ENCODE measurements around the gene RAB34. TPM values are rescaled to one million over a fixed set of nuclear protein-coding genes. Genes with fewer than 3 reads are reported as not detected.

The RAB34 gene
- total and polyA plus RNA-seq, 10 donors: 31.4 to 111 (median 53.0) TPM

GRCh38 chr17:28715217-28715616 is 2.5 kb downstream of the RAB34 start:
- no peak overlapping the region for H3K4me3 ChIP-seq

DNA sequence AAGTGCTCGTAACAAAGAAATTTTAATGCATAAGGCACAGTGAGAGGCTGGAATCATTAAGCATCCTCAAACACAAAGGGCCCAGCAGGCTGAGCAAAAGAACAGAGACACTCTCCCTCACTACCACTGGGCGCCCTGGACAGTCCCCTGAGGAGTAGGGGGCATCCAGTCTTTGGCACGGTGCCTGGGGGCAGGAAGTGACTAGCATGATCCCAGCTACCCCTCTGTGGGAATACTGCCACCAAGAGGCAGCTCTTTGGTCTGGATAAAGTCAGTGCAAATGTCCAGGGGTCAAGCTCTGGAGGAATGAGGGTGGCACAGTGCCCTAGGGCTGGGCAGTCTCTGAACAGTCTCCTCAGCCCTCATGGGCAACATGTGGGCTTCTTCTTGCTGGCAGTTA is 3.4 kb downstream of the RAB34 start:
- TF ChIP-seq POLR2AphosphoS5 (IDR thresholded peaks at IDR 0.05) (no peak), CTCF (IDR thresholded peaks at IDR 0.05 in 8 of 11, conservative IDR thresholded peaks at IDR 0.05 in 3 of 11) (no peak), POLR2A (IDR thresholded peaks at IDR 0.05) (no peak)
- Histone ChIP-seq H3K27me3 (replicated peaks in 1 of 7) (peaks cover 0 to 18% (median 11%) of the 10 kb centered on the region in 7 donors), H3K36me3 (peaks cover 0 to 20% (median 8%) of the 10 kb centered on the region in 6 donors), H3K4me3 (no peak overlapping the region), H3K4me1 (peaks cover 20 to 72% (median 55%) of the 10 kb centered on the region in 6 donors), H3K9me3 (no peaks in the 10 kb centered on the region), H3K27ac (no peak overlapping the region)
- DNase-seq: no peak
- intact Hi-C loops (cut with DNase I; ENCODE audit: low total_unique reads): no loop called here
- WGBS, 5 donors: 85 to 97% (median 92%) methylated on average over 2 to 3 of the region's 3 CpGs

More at GRCh38 chr17:28715217-28715616, 2.5 kb downstream of the RAB34 start:
- 94 to 97% (median 96%) methylated on average over 2 of the region's 2 CpGs for WGBS, 5 donors
- peaks cover 0 to 20% (median 8%) of the 10 kb centered on the region in 6 donors for H3K36me3 ChIP-seq
- H3K9me3 ChIP-seq: no peaks in the 10 kb centered on the region
- intact Hi-C loops (cut with DNase I; ENCODE audit: low total_unique reads): no loop called here
- no peak overlapping the region for H3K27ac ChIP-seq
- H3K4me1 ChIP-seq: peaks cover 20 to 69% (median 55%) of the 10 kb centered on the region in 6 donors
- no peak for DNase-seq
- no peak for TF ChIP-seq CTCF (IDR thresholded peaks at IDR 0.05 in 8 of 11, conservative IDR thresholded peaks at IDR 0.05 in 3 of 11)
- TF ChIP-seq POLR2AphosphoS5 (IDR thresholded peaks at IDR 0.05): no peak
- TF ChIP-seq POLR2A (IDR thresholded peaks at IDR 0.05): no peak
- peaks cover 0 to 18% (median 11%) of the 10 kb centered on the region in 7 donors for H3K27me3 ChIP-seq (replicated peaks in 1 of 7)

DNA sequence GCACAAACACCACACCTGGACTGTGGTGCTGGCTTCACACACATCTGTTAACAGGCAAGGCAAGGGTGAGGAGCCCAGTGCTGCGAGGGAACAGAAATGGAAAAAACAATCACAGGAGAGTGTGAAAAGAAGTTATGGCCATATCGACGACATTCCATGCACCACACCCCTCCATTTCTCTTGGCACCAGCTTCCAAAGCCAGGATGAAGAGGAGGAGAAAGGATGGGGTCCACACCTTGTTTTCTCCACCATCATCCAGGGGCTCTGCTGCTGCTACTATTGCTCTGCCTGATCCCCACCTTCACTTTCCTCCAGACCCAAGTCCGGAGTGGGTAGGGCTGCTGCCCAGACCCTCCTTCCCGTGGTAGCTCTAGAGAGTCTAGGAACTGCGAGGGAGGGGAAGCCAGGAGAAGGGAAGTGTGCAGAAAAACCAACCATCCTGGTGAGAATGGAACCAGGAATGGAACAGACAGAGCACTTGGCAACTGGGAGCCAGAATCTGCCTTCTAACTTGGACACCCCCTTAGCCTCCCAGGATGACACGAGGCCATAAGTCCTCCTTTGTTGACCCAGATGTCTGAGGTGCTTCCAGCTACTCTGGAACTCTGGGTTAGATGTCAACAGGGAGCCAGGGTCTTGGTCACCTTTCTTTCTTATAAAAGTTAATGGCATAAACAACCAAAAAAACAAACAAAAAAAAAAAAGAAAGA is 4.8 kb downstream of the RAB34 start:
- WGBS, 5 donors: 84 to 92% (median 88%) methylated on average over 7 of the region's 7 CpGs
- peak overlapping the region in 1 of 8 donors; percentile 71 for H3K4me3 ChIP-seq
- H3K27me3 ChIP-seq (replicated peaks in 1 of 7): peaks cover 0 to 16% (median 11%) of the 10 kb centered on the region in 7 donors
- peak; percentile 60 for DNase-seq
- H3K9me3 ChIP-seq: no peaks in the 10 kb centered on the region
- H3K27ac ChIP-seq: peak overlapping the region; percentile 87 to 94 (median 92)
- peaks cover 0 to 20% (median 8%) of the 10 kb centered on the region in 6 donors for H3K36me3 ChIP-seq
- no peak for TF ChIP-seq POLR2AphosphoS5 (IDR thresholded peaks at IDR 0.05)
- no peak for TF ChIP-seq CTCF (IDR thresholded peaks at IDR 0.05 in 8 of 11, conservative IDR thresholded peaks at IDR 0.05 in 3 of 11)
- TF ChIP-seq POLR2A (IDR thresholded peaks at IDR 0.05): no peak
- H3K4me1 ChIP-seq: peaks cover 10 to 58% (median 41%) of the 10 kb centered on the region in 6 donors
- intact Hi-C loops (cut with DNase I; ENCODE audit: low total_unique reads): no loop called here

DNA sequence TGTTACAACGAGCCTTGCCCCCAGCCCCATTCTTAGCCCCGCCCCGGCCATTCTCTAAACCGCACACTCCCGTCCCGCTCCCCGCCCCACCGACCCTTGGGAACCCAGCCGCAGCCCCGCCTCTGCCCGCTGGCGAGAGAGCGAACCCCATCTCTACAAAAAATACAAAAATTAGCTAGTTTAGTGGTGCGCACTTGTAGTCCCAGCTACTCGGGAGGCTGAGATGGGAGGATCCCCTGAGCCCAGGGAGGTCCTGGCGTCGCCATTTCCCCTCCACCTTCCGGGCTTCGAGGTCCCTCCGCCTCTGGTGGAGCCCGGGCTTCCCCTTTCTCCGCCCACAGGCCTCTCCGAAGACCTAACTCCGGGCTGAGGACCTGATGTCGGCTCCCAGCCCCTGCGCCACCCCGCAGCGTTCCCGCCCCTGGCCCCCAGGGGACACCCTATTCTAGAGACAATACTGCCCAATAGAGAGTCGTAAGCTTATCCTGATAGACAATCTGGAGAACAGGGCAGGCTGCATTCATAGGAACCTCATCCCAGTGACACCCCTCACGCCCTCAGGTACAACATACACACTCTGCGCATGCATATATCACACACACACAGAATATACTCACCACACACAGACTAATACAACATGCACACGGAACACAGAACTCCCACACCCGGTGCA is 5.5 kb downstream of the RAB34 start:
- Histone ChIP-seq H3K9me3 (no peaks in the 10 kb centered on the region), H3K4me3 (peak overlapping the region; percentile 44 to 71 (median 62)), H3K4me1 (peaks cover 9 to 51% (median 35%) of the 10 kb centered on the region in 6 donors), H3K27ac (peak overlapping the region; percentile 87 to 94 (median 92)), H3K36me3 (peaks cover 0 to 20% (median 8%) of the 10 kb centered on the region in 6 donors), H3K27me3 (replicated peaks in 1 of 7) (peaks cover 0 to 9% (median 5%) of the 10 kb centered on the region in 7 donors)
- 12 to 22% (median 13%) methylated on average over 32 to 34 of the region's 34 CpGs for WGBS, 5 donors
- peak in 4 of 11 experiments; percentile 8 to 32 (median 18) for TF ChIP-seq CTCF (IDR thresholded peaks at IDR 0.05 in 8 of 11, conservative IDR thresholded peaks at IDR 0.05 in 3 of 11)
- TF ChIP-seq POLR2A (IDR thresholded peaks at IDR 0.05): no peak
- peak; percentile 5 to 65 (median 41) for TF ChIP-seq POLR2AphosphoS5 (IDR thresholded peaks at IDR 0.05)
- peak; percentile 94 for DNase-seq
- intact Hi-C loops (cut with DNase I; ENCODE audit: low total_unique reads): no loop called here
